ENCODE results near the gene GRIN1. TPM values are rescaled to one million over a fixed set of nuclear protein-coding genes. Genes with fewer than 3 reads are reported as not detected.
"Not testable (repeated sequence)": the region's sequence is repeated elsewhere in the genome, so short reads cannot be mapped to it uniquely, and the experiment has no call there.

The GRIN1 gene
- total RNA-seq, 6 experiments from 2014 or later = not detected

GRCh38 chr9:137122796-137123467 lies 16.0 kb upstream of the GRIN1 start:
- not testable (repeated sequence) for DNase-seq, H3K4me3 ChIP-seq, ATAC-seq, H3K27ac ChIP-seq, H3K9me3 ChIP-seq, H3K4me1 ChIP-seq, H3K36me3 ChIP-seq, H3K27me3 ChIP-seq
- intact Hi-C loops (cut with DNase I) = loop anchor here in 1 of 2 donors (5.0 kb wide), 1 partner anchor 109 kb away; the partner anchor contains the start of gene SLC34A3
- 83% methylated on average over 16 of the region's 16 CpGs for WGBS (ENCODE audit: insufficient coverage, low coverage, low lambda C conversion rate, missing lambda C conversion rate)

DNA sequence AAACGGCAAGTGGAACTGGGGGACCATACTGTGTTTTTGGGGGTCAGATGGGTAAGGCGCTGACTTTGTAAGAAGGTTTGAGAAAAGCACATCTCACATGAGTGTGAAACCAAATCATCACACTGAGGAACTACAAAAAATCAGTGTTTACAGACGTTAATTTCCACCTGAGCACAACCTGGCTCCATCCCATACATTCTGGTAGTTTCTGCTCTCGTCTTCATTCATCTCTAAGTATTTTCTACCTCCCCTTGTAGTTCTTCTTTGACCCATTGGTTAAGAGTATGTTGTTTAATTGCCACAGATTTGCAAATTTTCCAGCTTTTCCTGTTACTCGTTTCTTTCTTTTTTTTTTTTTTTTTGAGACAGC lies 15.5 kb upstream of the GRIN1 start:
- peaks cover 0 to 9% (median under 1%) of the 10 kb centered on the region in 4 donors for H3K4me1 ChIP-seq
- TF ChIP-seq CTCF (IDR thresholded peaks at IDR 0.05) = no peak
- TF ChIP-seq POLR2A (IDR thresholded peaks at IDR 0.05) = no peak
- intact Hi-C loops (cut with DNase I) = loop anchor here in 1 of 2 donors (5.0 kb wide), 1 partner anchor 109 kb away; the partner anchor contains the start of gene SLC34A3
- H3K4me3 ChIP-seq = no peak overlapping the region
- no peak for ATAC-seq
- 51% methylated on average over 5 of the region's 5 CpGs for WGBS (ENCODE audit: insufficient coverage, low coverage, low lambda C conversion rate, missing lambda C conversion rate)
- H3K9me3 ChIP-seq = no peaks in the 10 kb centered on the region
- DNase-seq = no peak
- H3K36me3 ChIP-seq = no peaks in the 10 kb centered on the region
- no peak overlapping the region for H3K27ac ChIP-seq
- H3K27me3 ChIP-seq = no peaks in the 10 kb centered on the region

DNA sequence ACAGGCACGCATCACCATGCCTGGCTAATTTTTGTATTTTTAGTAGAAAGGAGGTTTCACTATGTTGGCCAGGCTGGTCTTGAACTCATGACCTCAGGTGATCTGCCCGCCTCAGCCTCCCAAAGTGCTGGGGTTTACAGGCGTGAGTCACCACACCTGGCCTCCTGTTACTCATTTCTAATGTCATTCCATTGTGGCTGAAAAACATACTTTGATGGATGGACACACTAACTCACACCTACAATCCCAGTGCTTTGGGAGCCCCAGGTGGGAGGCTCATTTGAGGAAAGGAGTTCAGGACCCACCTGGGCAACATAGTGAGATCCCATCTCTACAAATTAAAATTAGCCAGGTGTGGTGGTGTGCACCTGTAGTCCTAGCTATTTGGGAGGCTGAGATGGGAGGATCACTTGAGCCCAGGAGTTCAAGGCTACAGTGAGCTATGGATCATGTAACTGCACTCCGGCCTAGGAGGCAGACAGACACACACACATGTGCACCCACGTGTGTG lies 14.9 kb upstream of the GRIN1 start:
- not testable (repeated sequence) for ATAC-seq, H3K27ac ChIP-seq, H3K36me3 ChIP-seq, H3K27me3 ChIP-seq, DNase-seq, H3K4me3 ChIP-seq, H3K9me3 ChIP-seq
- intact Hi-C loops (cut with DNase I) = loop anchor here in 1 of 2 donors (5.0 kb wide), 1 partner anchor 108 kb away; the partner anchor contains the start of gene SLC34A3
- 47% methylated on average over 2 of the region's 5 CpGs for WGBS (ENCODE audit: insufficient coverage, low coverage, low lambda C conversion rate, missing lambda C conversion rate)
- peaks cover 0 to 14% (median 4%) of the 10 kb centered on the region in 4 donors for H3K4me1 ChIP-seq

DNA sequence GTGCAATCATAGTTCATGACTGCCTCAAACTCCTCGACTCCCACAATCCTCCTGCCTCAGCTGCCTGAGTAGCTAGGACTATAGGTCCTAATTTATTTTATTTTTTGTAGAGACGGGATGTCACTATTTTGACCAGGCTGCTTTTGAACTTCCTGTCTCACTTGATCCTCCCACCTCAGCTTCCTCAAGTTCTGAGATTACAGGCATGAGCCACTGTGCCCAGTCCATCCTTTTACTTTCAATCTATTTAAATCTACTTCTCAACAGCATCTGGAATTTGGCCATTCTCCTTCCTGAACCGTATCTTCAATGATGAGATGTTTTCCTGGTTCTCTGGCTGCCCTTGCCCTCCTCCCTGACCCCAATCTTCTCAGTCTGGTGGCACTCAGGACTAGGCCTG lies 12.2 kb upstream of the GRIN1 start:
- ATAC-seq (no peak), DNase-seq (no peak)
- H3K36me3 ChIP-seq = no peaks in the 10 kb centered on the region
- H3K27me3 ChIP-seq = no peaks in the 10 kb centered on the region
- WGBS (ENCODE audit: insufficient coverage, low coverage, low lambda C conversion rate, missing lambda C conversion rate) = 38% methylated on average over 3 of the region's 3 CpGs
- H3K4me3 ChIP-seq = no peak overlapping the region
- H3K27ac ChIP-seq = peak overlapping the region in 2 of 3 donors; percentile 24 to 54
- intact Hi-C loops (cut with DNase I) = no loop called here
- TF ChIP-seq CTCF (IDR thresholded peaks at IDR 0.05) = no peak
- no peak for TF ChIP-seq POLR2A (IDR thresholded peaks at IDR 0.05)
- no peaks in the 10 kb centered on the region for H3K9me3 ChIP-seq
- H3K4me1 ChIP-seq = peaks cover 0 to 15% (median 4%) of the 10 kb centered on the region in 4 donors

DNA sequence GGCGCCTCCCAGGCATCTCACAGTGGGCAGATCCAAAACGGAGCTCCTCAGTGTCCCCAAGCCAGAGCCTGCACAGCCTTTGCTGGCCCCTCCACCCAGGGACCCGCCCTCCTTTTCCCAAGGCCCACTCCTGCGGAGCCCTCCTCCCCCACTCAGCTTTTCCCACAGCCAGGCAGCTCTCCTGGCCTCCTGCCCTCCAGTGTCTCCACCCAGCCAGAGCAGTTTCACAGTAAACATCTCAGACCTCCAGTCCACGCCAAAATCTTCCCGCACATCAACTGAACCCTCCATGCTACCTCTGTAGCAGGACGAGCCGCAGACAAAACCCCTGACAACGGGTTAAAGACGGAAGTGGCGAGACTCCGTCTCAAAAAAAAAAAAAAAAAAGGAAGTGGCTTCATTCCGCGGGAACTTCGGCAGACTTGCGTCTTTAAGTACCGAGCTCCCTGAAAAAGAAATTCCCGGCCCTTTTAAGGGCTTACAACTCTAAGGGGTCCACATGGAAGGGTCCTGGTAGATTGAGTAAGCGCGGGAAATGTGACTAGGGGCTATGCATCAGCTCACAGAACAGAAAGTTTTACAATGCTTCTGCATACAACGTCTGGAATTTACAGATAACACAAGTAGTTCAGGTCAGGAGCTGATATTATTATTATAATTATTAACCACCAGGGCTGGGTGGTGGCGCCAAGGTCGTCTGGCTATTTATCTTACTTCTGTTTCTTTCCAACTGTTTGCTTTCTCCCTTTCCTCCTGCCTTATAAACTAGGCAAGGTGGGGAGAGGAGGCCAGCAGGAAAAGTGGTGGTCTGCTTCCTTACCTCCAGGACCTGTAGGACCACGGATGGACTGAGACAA lies 11.4 kb upstream of the GRIN1 start:
- Histone ChIP-seq H3K27me3 (no peaks in the 10 kb centered on the region), H3K36me3 (no peaks in the 10 kb centered on the region), H3K9me3 (no peaks in the 10 kb centered on the region), H3K27ac (peak overlapping the region in 2 of 3 donors; percentile 24 to 54), H3K4me1 (peaks cover 0 to 15% (median 4%) of the 10 kb centered on the region in 4 donors), H3K4me3 (peak overlapping the region in 1 of 3 donors; percentile 13)
- WGBS (ENCODE audit: insufficient coverage, low coverage, low lambda C conversion rate, missing lambda C conversion rate) = 25% methylated on average over 22 of the region's 24 CpGs
- intact Hi-C loops (cut with DNase I) = no loop called here
- DNase-seq = no peak
- no peak for TF ChIP-seq CTCF (IDR thresholded peaks at IDR 0.05)
- no peak for ATAC-seq

Data from right lobe of liver (tissue), 6 donors.